Measurements from ENCODE around the gene PXDN. TPM values are rescaled to one million over a fixed set of nuclear protein-coding genes. Genes with fewer than 3 reads are reported as not detected.

The PXDN gene
- total and polyA plus RNA-seq, 9 of the 15 experiments (the other 6 are each of a cell fraction or from before 2014, with no cell fraction given), result 0.49 TPM; not detected in 8

- H3K4me2 ChIP-seq (ENCODE audit: insufficient read depth, low read length), result no peak overlapping the region
- DNase-seq (ENCODE audit: extremely low read depth in 1 of 4, low spot score in 3 of 4) (no peak), FAIRE-seq (no peak), ATAC-seq (no peak)
- in situ Hi-C loops (cut with MboI), result no loop called here
- no peaks in the 10 kb centered on the region for H3K36me3 ChIP-seq (ENCODE audit: control insufficient read depth, insufficient read depth, low read length)
- H3K9ac ChIP-seq (ENCODE audit: insufficient read depth in 1 of 2, low read depth in 2 of 2, low read length in 2 of 2), result no peak overlapping the region
- no TSS peak for BruUV-seq (replicated peaks)
- H3K4me3 ChIP-seq, result no peak overlapping the region
- WGBS (ENCODE audit: insufficient coverage, low coverage, missing lambda C conversion rate), result 0% methylated on average over 19 of the region's 22 CpGs
- H3K9me1 ChIP-seq (ENCODE audit: control insufficient read depth, insufficient read depth, low read length), result no peaks in the 10 kb centered on the region
- intact Hi-C loops (cut with micrococcal nuclease), result no loop called here
- TF ChIP-seq AFF1 (IDR thresholded peaks at IDR 0.05; ENCODE audit: low read depth in 1 of 2, partially characterized antibody in 2 of 2) (no peak), SAFB (IDR thresholded peaks at IDR 0.05; ENCODE audit: borderline replicate concordance, low read depth, low read length) (no peak), MTA1 (IDR thresholded peaks at IDR 0.05; ENCODE audit: borderline replicate concordance) (no peak), ATF7 (IDR thresholded peaks at IDR 0.05) (no peak), ZBTB9 (CRISPR knock-in tag; IDR thresholded peaks at IDR 0.05) (no peak), RBM15 (IDR thresholded peaks at IDR 0.05; ENCODE audit: insufficient read depth, low read length) (no peak), KDM4B (IDR thresholded peaks at IDR 0.05; ENCODE audit: borderline replicate concordance in 2 of 2, low read depth in 1 of 2) (no peak), ZNF140 (CRISPR knock-in tag; IDR thresholded peaks at IDR 0.05) (no peak), ZNF766 (CRISPR knock-in tag; conservative IDR thresholded peaks at IDR 0.05) (no peak), ZNF436 (CRISPR knock-in tag; IDR thresholded peaks at IDR 0.05) (no peak)
- ChIA-PET POLR2A (no interaction called here), CTCF (ENCODE audit: low intra/inter-chr PET ratio) (no interaction called here)
- H3K27me3 ChIP-seq (ENCODE audit: control insufficient read depth in 2 of 2, insufficient read depth in 2 of 2, low read length in 2 of 2), result peaks cover 7 to 40% of the 10 kb centered on the region in 2 experiments; a peak in 4 of 5 replicates
- H3K4me1 ChIP-seq (replicated peaks in 1 of 2; ENCODE audit: control insufficient read depth in 2 of 2, insufficient read depth in 2 of 2, low read length in 2 of 2), result no peaks in the 10 kb centered on the region
- H2AFZ ChIP-seq (ENCODE audit: low read depth, low read length), result no peak overlapping the region
- no peaks in the 10 kb centered on the region for H3K9me3 ChIP-seq (replicated peaks; ENCODE audit: control insufficient read depth, insufficient read depth, low read depth, low read length)
- H3K27ac ChIP-seq (ENCODE audit: extremely low read depth, low read depth, low read length), result no peak overlapping the region
- H3K79me2 ChIP-seq (ENCODE audit: control insufficient read depth, insufficient read depth, low read length), result no peaks in the 10 kb centered on the region
- no peaks in the 10 kb centered on the region for H4K20me1 ChIP-seq (replicated peaks; ENCODE audit: control insufficient read depth, insufficient read depth, low read length)
Measured at GRCh38 chr2:1582891-1583341, 161.4 kb downstream of the PXDN start.

Data from K562 (cell line).